Measurements from ENCODE around the gene CAMTA1.

CAMTA1 gene

DNA sequence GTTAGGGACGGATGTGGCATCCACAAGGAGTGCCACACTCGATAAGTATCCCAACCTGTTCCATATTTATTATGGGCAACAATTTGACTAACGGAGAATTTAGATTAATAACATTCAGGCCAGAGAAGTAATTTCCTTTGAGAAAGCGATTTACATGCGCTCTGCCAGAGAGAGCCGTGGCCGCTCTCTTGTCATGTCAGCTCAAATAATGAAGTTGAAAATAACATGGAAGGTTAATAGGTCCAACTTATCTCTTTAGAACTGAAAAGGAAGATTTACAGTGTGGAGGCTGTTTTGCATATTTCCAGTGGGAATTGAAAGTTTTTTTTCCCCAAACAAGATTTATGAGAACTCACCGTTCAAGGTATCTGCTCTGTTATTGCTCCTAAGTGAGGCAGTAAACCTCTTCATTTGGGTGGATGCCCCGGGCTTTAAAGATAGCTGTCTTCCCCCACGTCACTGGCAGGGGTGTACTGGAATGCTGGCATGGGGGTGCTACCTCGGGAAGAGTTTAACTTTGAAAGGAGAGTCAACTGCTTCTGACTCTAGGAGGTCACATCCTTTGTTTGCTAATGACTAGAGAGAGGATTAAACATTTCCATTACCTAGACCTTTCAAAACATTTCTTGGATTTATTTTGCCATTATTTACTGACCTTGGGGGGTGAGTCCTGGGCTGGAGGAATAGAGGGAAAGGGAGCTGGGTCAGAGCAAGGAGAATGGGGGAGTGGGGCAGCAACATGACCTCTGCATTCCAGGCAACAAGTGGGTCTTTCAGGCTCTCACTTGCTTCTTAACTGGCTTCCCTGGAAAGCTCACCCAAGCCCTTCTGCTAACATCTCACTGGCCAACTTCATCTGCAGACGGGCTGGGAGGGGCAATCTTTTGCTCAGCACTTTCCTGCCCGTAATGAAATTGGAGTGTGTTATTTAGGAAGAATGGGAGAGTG lies 204.2 kb downstream of the CAMTA1 start:
- Histone ChIP-seq H3F3A (ENCODE audit: insufficient read depth) (no peaks in the 10 kb centered on the region), H3K79me2 (ENCODE audit: insufficient read depth, low read length) (no peaks in the 10 kb centered on the region), H3K9me3 (ENCODE audit: insufficient read depth, low read length) (no peaks in the 10 kb centered on the region), H3K9me2 (replicated peaks; ENCODE audit: insufficient read depth, low read length) (no peaks in the 10 kb centered on the region), H3K9ac (ENCODE audit: low read length) (no peak overlapping the region), H3K27me3 (ENCODE audit: low read length) (no peaks in the 10 kb centered on the region; the same call in 1 of the 2 replicates), H3K27ac (ENCODE audit: low read depth, low read length) (no peak overlapping the region), H4K20me1 (ENCODE audit: low read depth, low read length) (no peaks in the 10 kb centered on the region), H3K4me2 (ENCODE audit: low read depth, low read length, poor library complexity, severe bottlenecking) (no peak overlapping the region), H3K4me3 (ENCODE audit: insufficient read depth, low read length, poor library complexity, severe bottlenecking) (no peak overlapping the region), H3K36me3 (ENCODE audit: low read length) (no peaks in the 10 kb centered on the region), H2AFZ (ENCODE audit: low read depth, low read length, severe bottlenecking) (no peak overlapping the region)
- TF ChIP-seq, protein P1, sequence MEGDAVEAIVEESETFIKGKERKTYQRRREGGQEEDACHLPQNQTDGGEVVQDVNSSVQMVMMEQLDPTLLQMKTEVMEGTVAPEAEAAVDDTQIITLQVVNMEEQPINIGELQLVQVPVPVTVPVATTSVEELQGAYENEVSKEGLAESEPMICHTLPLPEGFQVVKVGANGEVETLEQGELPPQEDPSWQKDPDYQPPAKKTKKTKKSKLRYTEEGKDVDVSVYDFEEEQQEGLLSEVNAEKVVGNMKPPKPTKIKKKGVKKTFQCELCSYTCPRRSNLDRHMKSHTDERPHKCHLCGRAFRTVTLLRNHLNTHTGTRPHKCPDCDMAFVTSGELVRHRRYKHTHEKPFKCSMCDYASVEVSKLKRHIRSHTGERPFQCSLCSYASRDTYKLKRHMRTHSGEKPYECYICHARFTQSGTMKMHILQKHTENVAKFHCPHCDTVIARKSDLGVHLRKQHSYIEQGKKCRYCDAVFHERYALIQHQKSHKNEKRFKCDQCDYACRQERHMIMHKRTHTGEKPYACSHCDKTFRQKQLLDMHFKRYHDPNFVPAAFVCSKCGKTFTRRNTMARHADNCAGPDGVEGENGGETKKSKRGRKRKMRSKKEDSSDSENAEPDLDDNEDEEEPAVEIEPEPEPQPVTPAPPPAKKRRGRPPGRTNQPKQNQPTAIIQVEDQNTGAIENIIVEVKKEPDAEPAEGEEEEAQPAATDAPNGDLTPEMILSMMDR (IDR thresholded peaks at IDR 0.05; ENCODE audit: insufficient read depth, low read length, poor library complexity, severe bottlenecking): no peak
- TF ChIP-seq EZH2phosphoT487 (conservative IDR thresholded peaks at IDR 0.05; ENCODE audit: low read length): no peak

DNA sequence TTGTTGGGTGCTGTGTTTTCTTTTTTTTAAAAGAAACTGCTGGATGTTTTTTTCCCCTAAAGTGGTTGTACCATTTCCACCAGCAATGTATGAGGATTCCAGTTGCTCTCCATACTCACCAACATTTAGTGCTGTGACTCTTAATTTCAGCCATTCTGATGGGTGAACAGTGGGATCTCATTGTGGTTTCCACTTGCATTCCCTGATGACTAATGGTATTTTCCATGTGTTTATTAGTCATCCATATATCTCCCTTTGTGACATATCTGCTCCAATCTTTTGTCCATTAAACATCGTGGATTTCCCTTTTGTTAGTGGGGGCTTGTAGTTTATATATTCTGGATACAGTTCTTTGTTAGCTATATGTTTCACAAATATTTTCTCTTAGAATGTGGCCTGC lies 206.0 kb downstream of the CAMTA1 start:
- Histone ChIP-seq H3K27ac (ENCODE audit: low read depth, low read length) (no peak overlapping the region), H3F3A (ENCODE audit: insufficient read depth) (no peaks in the 10 kb centered on the region), H3K4me2 (ENCODE audit: low read depth, low read length, poor library complexity, severe bottlenecking) (no peak overlapping the region), H3K4me3 (ENCODE audit: insufficient read depth, low read length, poor library complexity, severe bottlenecking) (no peak overlapping the region), H3K9me3 (ENCODE audit: insufficient read depth, low read length) (no peaks in the 10 kb centered on the region), H3K9me2 (replicated peaks; ENCODE audit: insufficient read depth, low read length) (no peaks in the 10 kb centered on the region), H3K36me3 (ENCODE audit: low read length) (no peaks in the 10 kb centered on the region), H3K79me2 (ENCODE audit: insufficient read depth, low read length) (no peaks in the 10 kb centered on the region), H3K27me3 (ENCODE audit: low read length) (no peaks in the 10 kb centered on the region; the same call in 1 of the 2 replicates), H3K9ac (ENCODE audit: low read length) (no peak overlapping the region), H4K20me1 (ENCODE audit: low read depth, low read length) (no peaks in the 10 kb centered on the region), H2AFZ (ENCODE audit: low read depth, low read length, severe bottlenecking) (no peak overlapping the region)
- TF ChIP-seq, protein P1 (IDR thresholded peaks at IDR 0.05; ENCODE audit: insufficient read depth, low read length, poor library complexity, severe bottlenecking): no peak
- TF ChIP-seq EZH2phosphoT487 (conservative IDR thresholded peaks at IDR 0.05; ENCODE audit: low read length): no peak

DNA sequence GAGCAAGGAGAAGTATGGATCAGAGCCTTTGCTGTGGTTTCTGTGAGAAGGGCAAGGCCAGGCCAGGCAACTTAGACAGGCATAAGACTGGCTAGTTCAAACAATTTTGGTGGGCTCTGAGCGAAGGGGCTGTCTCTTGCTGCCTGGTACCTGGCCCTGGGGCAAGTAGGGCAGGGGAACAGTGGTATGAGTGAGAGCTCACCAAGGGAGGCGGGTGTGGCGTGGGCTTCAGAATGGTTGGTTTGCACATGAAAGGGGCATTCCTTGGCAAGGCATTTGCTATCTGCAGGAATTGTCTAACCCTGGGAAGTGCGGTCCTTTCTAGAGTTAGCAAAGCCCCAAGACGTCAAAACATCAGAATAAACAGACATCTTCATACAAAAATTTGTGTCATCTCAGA lies 210.5 kb downstream of the CAMTA1 start:
- H3K79me2 ChIP-seq (ENCODE audit: insufficient read depth, low read length): no peaks in the 10 kb centered on the region
- no peaks in the 10 kb centered on the region for H3F3A ChIP-seq (ENCODE audit: insufficient read depth)
- H3K27me3 ChIP-seq (ENCODE audit: low read length): no peaks in the 10 kb centered on the region; the same call in 1 of the 2 replicates
- H3K36me3 ChIP-seq (ENCODE audit: low read length): no peaks in the 10 kb centered on the region
- no peaks in the 10 kb centered on the region for H3K9me3 ChIP-seq (ENCODE audit: insufficient read depth, low read length)
- H3K27ac ChIP-seq (ENCODE audit: low read depth, low read length): no peak overlapping the region
- TF ChIP-seq, protein P1 (IDR thresholded peaks at IDR 0.05; ENCODE audit: insufficient read depth, low read length, poor library complexity, severe bottlenecking): no peak
- no peak for TF ChIP-seq EZH2phosphoT487 (conservative IDR thresholded peaks at IDR 0.05; ENCODE audit: low read length)
- no peak overlapping the region for H2AFZ ChIP-seq (ENCODE audit: low read depth, low read length, severe bottlenecking)
- no peaks in the 10 kb centered on the region for H4K20me1 ChIP-seq (ENCODE audit: low read depth, low read length)
- H3K9ac ChIP-seq (ENCODE audit: low read length): no peak overlapping the region
- no peak overlapping the region for H3K4me2 ChIP-seq (ENCODE audit: low read depth, low read length, poor library complexity, severe bottlenecking)
- H3K9me2 ChIP-seq (replicated peaks; ENCODE audit: insufficient read depth, low read length): no peaks in the 10 kb centered on the region
- no peak overlapping the region for H3K4me3 ChIP-seq (ENCODE audit: insufficient read depth, low read length, poor library complexity, severe bottlenecking)

Measured in SU-DHL-6 (cell line).